ENCODE results near the gene MIOX.
"Not testable (repeated sequence)": the region's sequence is repeated elsewhere in the genome, so short reads cannot be mapped to it uniquely, and the experiment has no call there.

The MIOX gene

DNA sequence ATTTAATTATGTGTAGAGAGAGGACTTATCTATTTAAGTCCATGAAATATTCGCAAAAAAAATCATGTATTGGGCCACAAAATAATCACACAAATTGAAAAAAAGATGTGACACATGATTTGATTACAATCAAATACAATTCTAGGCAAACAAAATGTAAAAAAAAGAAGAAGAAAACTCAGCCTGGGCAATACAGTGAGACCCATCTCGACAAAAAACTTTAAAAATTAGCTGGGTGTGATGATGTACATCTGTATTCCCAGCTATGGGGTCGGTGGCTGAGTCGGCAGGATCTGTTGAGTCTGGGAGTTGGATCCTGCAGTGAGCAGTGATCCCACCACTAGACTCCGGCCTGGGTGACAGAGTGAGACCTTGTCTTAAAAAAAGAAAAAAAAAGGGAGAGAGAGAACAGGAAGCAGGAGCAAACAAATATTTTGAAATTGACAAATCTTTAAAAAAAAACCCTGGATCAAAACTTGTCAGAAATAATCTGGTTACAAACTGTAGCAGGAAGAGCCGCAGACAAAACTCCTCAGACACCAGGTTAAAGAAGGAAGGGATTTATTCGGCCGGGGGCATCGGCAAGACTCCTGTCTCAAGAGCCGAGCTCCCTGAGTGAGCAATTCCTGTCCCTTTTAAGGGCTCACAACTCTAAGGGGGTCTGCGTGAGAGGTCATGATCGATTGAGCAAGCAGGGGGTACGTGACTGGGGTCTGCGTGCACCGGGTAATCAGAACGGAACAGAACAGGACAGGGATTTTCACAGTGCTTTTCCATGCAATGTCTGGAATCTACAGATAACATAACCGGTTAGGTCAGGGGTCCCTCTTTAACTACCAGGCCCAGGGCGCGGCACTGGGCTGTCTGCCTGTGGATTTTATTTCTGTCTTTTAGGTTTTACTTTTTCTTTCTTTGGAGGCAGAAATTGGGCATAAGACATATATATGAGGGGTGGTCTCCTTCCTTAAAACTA, 46.5 kb downstream of the MIOX start:
- H3K9me3 ChIP-seq = no peaks in the 10 kb centered on the region
- no peaks in the 10 kb centered on the region for H3K27me3 ChIP-seq (ENCODE audit: low read depth)
- no peak for DNase-seq (ENCODE audit: low spot score in 2 of 2)
- H3K4me1 ChIP-seq = peaks cover 9% of the 10 kb centered on the region
- in situ Hi-C loops (cut with MboI; ENCODE audit: low sequenced_read_pairs) = no loop called here
- no peak overlapping the region for H3K4me3 ChIP-seq
- no peaks in the 10 kb centered on the region for H3K36me3 ChIP-seq (replicated peaks)

DNA sequence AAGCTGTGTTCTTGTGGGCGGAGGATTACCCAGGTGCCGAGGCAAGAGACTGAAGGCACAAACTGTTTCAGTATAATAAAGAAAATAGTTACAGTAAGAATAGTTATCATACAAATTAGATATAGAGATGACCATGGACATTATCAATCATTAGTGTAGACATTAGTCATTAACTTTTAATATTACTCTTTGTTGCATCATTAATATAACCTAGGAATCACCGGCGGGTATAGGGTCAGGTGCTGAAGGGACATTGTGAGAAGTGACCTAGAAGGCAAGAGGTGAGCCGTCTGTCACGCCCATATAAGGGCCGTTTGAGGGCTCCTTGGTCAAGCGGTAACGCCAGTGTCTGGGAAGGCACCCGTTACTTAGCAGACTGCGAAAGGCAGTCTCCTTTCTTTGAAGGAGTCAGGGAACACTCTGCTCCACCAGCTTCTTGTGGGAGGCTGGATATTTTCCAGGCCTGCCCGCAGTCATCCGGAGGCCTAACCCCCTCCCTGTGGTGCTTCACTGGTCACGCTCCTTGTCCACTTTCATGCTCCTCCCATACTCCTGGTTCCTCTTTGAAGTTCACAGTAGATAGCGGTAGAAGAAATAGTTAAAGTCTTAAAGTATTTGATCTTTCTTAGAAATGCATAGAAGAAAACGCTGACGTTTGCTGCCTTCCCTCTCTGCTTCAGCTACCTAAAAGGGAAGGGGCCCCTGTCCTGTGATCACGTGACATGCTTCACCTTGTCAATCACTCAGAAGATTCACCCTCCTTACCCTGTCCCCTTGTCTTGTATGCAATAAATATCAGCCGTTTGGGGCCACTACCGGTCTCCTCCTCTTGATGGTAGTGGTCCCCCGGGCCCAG, 47.4 kb downstream of the MIOX start:
- in situ Hi-C loops (cut with MboI; ENCODE audit: low sequenced_read_pairs); H3K27me3 ChIP-seq (ENCODE audit: low read depth); H3K36me3 ChIP-seq (replicated peaks); H3K9me3 ChIP-seq; DNase-seq (ENCODE audit: low spot score in 2 of 2); H3K4me1 ChIP-seq; H3K4me3 ChIP-seq: not testable (repeated sequence)

- DNase-seq (ENCODE audit: low spot score in 2 of 2) = no peak
- in situ Hi-C loops (cut with MboI; ENCODE audit: low sequenced_read_pairs) = no loop called here
Observed at GRCh38 chr22:50535113-50535512, 48.5 kb downstream of the MIOX start.

GRCh38 chr22:50536226-50536625, 49.6 kb downstream of the MIOX start:
- in situ Hi-C loops (cut with MboI; ENCODE audit: low sequenced_read_pairs) = no loop called here

More at GRCh38 chr22:50535113-50535512, 48.5 kb downstream of the MIOX start:
- no peaks in the 10 kb centered on the region for H3K27me3 ChIP-seq (ENCODE audit: low read depth)
- no peak overlapping the region for H3K4me3 ChIP-seq
- H3K4me1 ChIP-seq = peaks cover 9% of the 10 kb centered on the region
- no peaks in the 10 kb centered on the region for H3K36me3 ChIP-seq (replicated peaks)
- no peaks in the 10 kb centered on the region for H3K9me3 ChIP-seq

DNA sequence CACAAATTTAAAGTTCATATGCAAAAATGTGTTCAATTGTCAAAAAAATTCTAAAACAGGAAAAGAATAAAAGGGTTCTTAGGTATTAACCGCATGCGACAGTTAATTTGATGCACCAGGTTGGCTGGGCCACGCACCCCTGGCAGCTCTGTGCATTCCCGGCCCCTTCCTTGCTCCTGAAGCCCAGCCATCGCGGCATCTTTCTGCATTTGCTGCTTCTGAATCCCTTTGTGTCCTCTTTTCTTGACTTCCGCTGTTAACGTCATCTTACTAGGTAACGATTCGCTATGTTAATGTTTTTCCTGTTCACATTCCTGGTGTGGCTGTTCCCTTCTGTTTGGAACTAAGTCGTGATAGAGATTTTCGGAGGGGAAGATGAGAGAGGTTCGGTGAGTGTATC, 51.1 kb downstream of the MIOX start:
- DNase-seq (ENCODE audit: low spot score in 2 of 2) = no peak
- H3K9me3 ChIP-seq = no peaks in the 10 kb centered on the region
- in situ Hi-C loops (cut with MboI; ENCODE audit: low sequenced_read_pairs) = no loop called here
- no peaks in the 10 kb centered on the region for H3K27me3 ChIP-seq (ENCODE audit: low read depth)
- no peaks in the 10 kb centered on the region for H3K4me1 ChIP-seq
- H3K4me3 ChIP-seq = no peak overlapping the region
- H3K36me3 ChIP-seq (replicated peaks) = no peaks in the 10 kb centered on the region

More at GRCh38 chr22:50536226-50536625, 49.6 kb downstream of the MIOX start:
- DNase-seq (ENCODE audit: low spot score in 2 of 2) = no peak
- H3K4me1 ChIP-seq = peaks cover 2% of the 10 kb centered on the region
- no peaks in the 10 kb centered on the region for H3K27me3 ChIP-seq (ENCODE audit: low read depth)
- no peaks in the 10 kb centered on the region for H3K36me3 ChIP-seq (replicated peaks)
- H3K9me3 ChIP-seq = no peaks in the 10 kb centered on the region
- no peak overlapping the region for H3K4me3 ChIP-seq

Measured in HAP-1 (cell line).